GM21515 (cell line): ENCODE measurements around the gene GLT6D1.
"Not testable (repeated sequence)": the region's sequence is repeated elsewhere in the genome, so short reads cannot be mapped to it uniquely, and the experiment has no call there.

Experiments used
- ATAC-seq: cut with Tn5 transposase; IDR thresholded peaks from one replicate; pipeline ENCODE4 v1.9.1; 2021; ENCODE audit not compliant: unreplicated experiment

GLT6D1 gene

GRCh38 chr9:135639196-135639595 lies at the start of gene GLT6D1:
GLT6D1 (minus strand) TSS chr9:135639540; CDS start chr9:135639187, 353 bp downstream.
- no peak for ATAC-seq

GRCh38 chr9:135689011-135689410 lies 49.7 kb upstream of the GLT6D1 start:
- no peak for ATAC-seq

GRCh38 chr9:135687216-135687615 lies 47.9 kb upstream of the GLT6D1 start:
- ATAC-seq = no peak

- ATAC-seq = no peak
Observed at GRCh38 chr9:135684691-135685090, 45.4 kb upstream of the GLT6D1 start.

GRCh38 chr9:135683401-135684034 lies 44.2 kb upstream of the GLT6D1 start:
- no peak for ATAC-seq

GRCh38 chr9:135681161-135681560 lies 41.8 kb upstream of the GLT6D1 start:
- no peak for ATAC-seq

- no peak for ATAC-seq
Observed at GRCh38 chr9:135680056-135680455, 40.7 kb upstream of the GLT6D1 start.

- ATAC-seq = no peak
Observed at GRCh38 chr9:135678236-135679017, 39.1 kb upstream of the GLT6D1 start.

GRCh38 chr9:135677641-135678168 lies 38.4 kb upstream of the GLT6D1 start:
- ATAC-seq = no peak

GRCh38 chr9:135676891-135677290 lies 37.6 kb upstream of the GLT6D1 start:
- no peak for ATAC-seq

GRCh38 chr9:135674977-135675376 lies 35.6 kb upstream of the GLT6D1 start:
- ATAC-seq = no peak

- no peak for ATAC-seq
Observed at GRCh38 chr9:135673941-135674340, 34.6 kb upstream of the GLT6D1 start.

- ATAC-seq = not testable (repeated sequence)
Observed at GRCh38 chr9:135672786-135673185, 33.4 kb upstream of the GLT6D1 start.

GRCh38 chr9:135671591-135672041 lies 32.3 kb upstream of the GLT6D1 start:
- ATAC-seq = no peak

GRCh38 chr9:135670721-135671590 lies 31.6 kb upstream of the GLT6D1 start:
- no peak for ATAC-seq

GRCh38 chr9:135669616-135670285 lies 30.4 kb upstream of the GLT6D1 start:
- ATAC-seq = no peak

GRCh38 chr9:135669018-135669417 lies 29.7 kb upstream of the GLT6D1 start:
- not testable (repeated sequence) for ATAC-seq

- no peak for ATAC-seq
Observed at GRCh38 chr9:135667463-135668001, 28.2 kb upstream of the GLT6D1 start.

GRCh38 chr9:135666534-135667462 lies 27.5 kb upstream of the GLT6D1 start:
- ATAC-seq = no peak
